Measurements from ENCODE around the gene IP6K2.

The IP6K2 gene

GRCh38 chr3:48688032-48688736 lies 28.8 kb downstream of the IP6K2 start:
- DNase-seq = no peak

- no peak for DNase-seq
Measured at GRCh38 chr3:48687220-48687678, 29.8 kb downstream of the IP6K2 start.

- peak; percentile 22 for DNase-seq
Measured at GRCh38 chr3:48686538-48687219, 30.3 kb downstream of the IP6K2 start.

GRCh38 chr3:48685603-48686511 lies 31.2 kb downstream of the IP6K2 start, which contains the start of gene NCKIPSD:
Gene NCKIPSD (minus strand): TSS chr3:48685915. CDS start chr3:48685807, 108 bp downstream.
- peak; percentile 93 for DNase-seq

GRCh38 chr3:48685293-48685602 lies 31.8 kb downstream of the IP6K2 start:
- no peak for DNase-seq

- peak; percentile 59 for DNase-seq
Measured at GRCh38 chr3:48684480-48685143, 32.4 kb downstream of the IP6K2 start.

- DNase-seq = no peak
Measured at GRCh38 chr3:48684054-48684349, 33.0 kb downstream of the IP6K2 start.

GRCh38 chr3:48682786-48683185 lies 34.2 kb downstream of the IP6K2 start:
- DNase-seq = no peak

- no peak for DNase-seq
Measured at GRCh38 chr3:48681974-48682610, 34.9 kb downstream of the IP6K2 start.

GRCh38 chr3:48681541-48681880 lies 35.5 kb downstream of the IP6K2 start:
- DNase-seq = no peak

GRCh38 chr3:48680811-48681540 lies 36.0 kb downstream of the IP6K2 start:
- no peak for DNase-seq

GRCh38 chr3:48679411-48680391 lies 37.3 kb downstream of the IP6K2 start:
- DNase-seq = no peak

GRCh38 chr3:48678566-48679380 lies 38.2 kb downstream of the IP6K2 start:
- no peak for DNase-seq

- DNase-seq = no peak
Measured at GRCh38 chr3:48678056-48678455, 39.0 kb downstream of the IP6K2 start.

GRCh38 chr3:48674505-48674904 lies 42.5 kb downstream of the IP6K2 start:
- no peak for DNase-seq

- DNase-seq = no peak
Measured at GRCh38 chr3:48672522-48672921, 44.5 kb downstream of the IP6K2 start.

GRCh38 chr3:48664929-48665328 lies 52.1 kb downstream of the IP6K2 start:
- no peak for DNase-seq

GRCh38 chr3:48664313-48664644 lies 52.7 kb downstream of the IP6K2 start:
- no peak for DNase-seq

GRCh38 chr3:48663489-48664312 lies 53.3 kb downstream of the IP6K2 start:
- peak; percentile 98 for DNase-seq

All from OCI-M1 (cell line).